Measurements from ENCODE around the gene LIPC. TPM values are rescaled to one million over a fixed set of nuclear protein-coding genes. Genes with fewer than 3 reads are reported as not detected.

Gene LIPC
- total RNA-seq, 1 experiment from 2014 or later: not detected

GRCh38 chr15:58536414-58536813 is 104.6 kb downstream of the LIPC start:
- no peak for DNase-seq (ENCODE audit: unreplicated experiment)
- ChIA-PET POLR2A (no interaction called here), CTCF (no interaction called here)
- H3K4me1 Mint-ChIP-seq (ENCODE audit: insufficient read depth, unreplicated experiment): no peaks in the 10 kb centered on the region
- no peak for TF ChIP-seq CTCF (IDR thresholded peaks at IDR 0.05; ENCODE audit: unreplicated experiment)
- no TSS peak for BruUV-seq (replicated peaks)
- no peaks in the 10 kb centered on the region for H3K9me3 Mint-ChIP-seq (ENCODE audit: unreplicated experiment)
- H3K36me3 Mint-ChIP-seq (ENCODE audit: insufficient read depth, unreplicated experiment): no peaks in the 10 kb centered on the region
- no peak overlapping the region for H3K4me3 Mint-ChIP-seq (ENCODE audit: unreplicated experiment)
- H3K27ac Mint-ChIP-seq (ENCODE audit: low read depth, unreplicated experiment): no peak overlapping the region
- intact Hi-C loops (cut with micrococcal nuclease): no loop called here
- peaks cover 27% of the 10 kb centered on the region for H3K27me3 Mint-ChIP-seq (ENCODE audit: insufficient read depth, unreplicated experiment)

- POLR2A ChIA-PET: no interaction called here
- H3K27ac Mint-ChIP-seq (ENCODE audit: low read depth, unreplicated experiment): no peak overlapping the region
- H3K4me1 Mint-ChIP-seq (ENCODE audit: insufficient read depth, unreplicated experiment): no peaks in the 10 kb centered on the region
- H3K9me3 Mint-ChIP-seq (ENCODE audit: unreplicated experiment): no peaks in the 10 kb centered on the region
- H3K27me3 Mint-ChIP-seq (ENCODE audit: insufficient read depth, unreplicated experiment): peaks cover 27% of the 10 kb centered on the region
- H3K4me3 Mint-ChIP-seq (ENCODE audit: unreplicated experiment): no peak overlapping the region
- intact Hi-C loops (cut with micrococcal nuclease): no loop called here
- H3K36me3 Mint-ChIP-seq (ENCODE audit: insufficient read depth, unreplicated experiment): no peaks in the 10 kb centered on the region
- no TSS peak for BruUV-seq (replicated peaks)
- DNase-seq (ENCODE audit: unreplicated experiment): no peak
- TF ChIP-seq CTCF (IDR thresholded peaks at IDR 0.05; ENCODE audit: unreplicated experiment): no peak
- CTCF ChIA-PET: no interaction called here
Measured at GRCh38 chr15:58537033-58537432, 105.2 kb downstream of the LIPC start.

GRCh38 chr15:58538225-58538727 is 106.5 kb downstream of the LIPC start:
- no peaks in the 10 kb centered on the region for H3K9me3 Mint-ChIP-seq (ENCODE audit: unreplicated experiment)
- no peaks in the 10 kb centered on the region for H3K36me3 Mint-ChIP-seq (ENCODE audit: insufficient read depth, unreplicated experiment)
- H3K4me3 Mint-ChIP-seq (ENCODE audit: unreplicated experiment): no peak overlapping the region
- CTCF ChIA-PET: interaction anchor here (0.9 kb wide), 1 partner anchor 11 kb away, joined by 3 read pairs; no protein-coding TSS in a partner anchor
- BruUV-seq (replicated peaks): no TSS peak
- no peak overlapping the region for H3K27ac Mint-ChIP-seq (ENCODE audit: low read depth, unreplicated experiment)
- DNase-seq (ENCODE audit: unreplicated experiment): no peak
- intact Hi-C loops (cut with micrococcal nuclease): no loop called here
- no peak for TF ChIP-seq CTCF (IDR thresholded peaks at IDR 0.05; ENCODE audit: unreplicated experiment)
- POLR2A ChIA-PET: interaction anchor here (0.9 kb wide), 1 partner anchor 9 kb away, joined by 4 read pairs; no protein-coding TSS in a partner anchor
- H3K27me3 Mint-ChIP-seq (ENCODE audit: insufficient read depth, unreplicated experiment): peaks cover 27% of the 10 kb centered on the region
- H3K4me1 Mint-ChIP-seq (ENCODE audit: insufficient read depth, unreplicated experiment): no peaks in the 10 kb centered on the region

- H3K36me3 Mint-ChIP-seq (ENCODE audit: insufficient read depth, unreplicated experiment): no peaks in the 10 kb centered on the region
- no TSS peak for BruUV-seq (replicated peaks)
- H3K27me3 Mint-ChIP-seq (ENCODE audit: insufficient read depth, unreplicated experiment): peaks cover 27% of the 10 kb centered on the region
- intact Hi-C loops (cut with micrococcal nuclease): no loop called here
- TF ChIP-seq CTCF (IDR thresholded peaks at IDR 0.05; ENCODE audit: unreplicated experiment): no peak
- no peak overlapping the region for H3K4me3 Mint-ChIP-seq (ENCODE audit: unreplicated experiment)
- no peaks in the 10 kb centered on the region for H3K9me3 Mint-ChIP-seq (ENCODE audit: unreplicated experiment)
- H3K27ac Mint-ChIP-seq (ENCODE audit: low read depth, unreplicated experiment): no peak overlapping the region
- no peak for DNase-seq (ENCODE audit: unreplicated experiment)
- POLR2A ChIA-PET: interaction anchor here (0.9 kb wide), 1 partner anchor 9 kb away, joined by 4 read pairs; no protein-coding TSS in a partner anchor
- CTCF ChIA-PET: no interaction called here
- no peaks in the 10 kb centered on the region for H3K4me1 Mint-ChIP-seq (ENCODE audit: insufficient read depth, unreplicated experiment)
Measured at GRCh38 chr15:58538901-58539300, 107.1 kb downstream of the LIPC start.

All from MCF 10A (cell line).